Measurements from ENCODE around the gene OR5D16.

- TF ChIP-seq CTCF (conservative IDR thresholded peaks at IDR 0.05; ENCODE audit: low read length) (no peak), EZH2phosphoT487 (IDR thresholded peaks at IDR 0.05; ENCODE audit: borderline replicate concordance, low read depth, low read length) (no peak)
Observed at GRCh38 chr11:55852141-55852540, 13.6 kb downstream of the OR5D16 start.
